ENCODE results near the gene WDR53.

- TF ChIP-seq TAF1 (IDR thresholded peaks at IDR 0.05; ENCODE audit: low read depth, low read length) (no peak), POLR2A (IDR thresholded peaks at IDR 0.05; ENCODE audit: low read depth, low read length) (no peak), PAX5 (IDR thresholded peaks at IDR 0.05; ENCODE audit: insufficient read depth, low read length, severe bottlenecking) (no peak), POU2F2 (IDR thresholded peaks at IDR 0.05; ENCODE audit: low read depth, low read length) (no peak), POLR2AphosphoS5 (IDR thresholded peaks at IDR 0.05; ENCODE audit: low read depth, low read length) (no peak), SPI1 (IDR thresholded peaks at IDR 0.05; ENCODE audit: low read depth, low read length) (peak; percentile 72)
Observed at GRCh38 chr3:196554205-196554604, 14.1 kb downstream of the WDR53 start.
